RCC 7860 (cell line): ENCODE measurements around the gene CERS3.

ENCODE experiments used
- DNase-seq: peaks from one replicate; pipeline ENCODE4 v3.0.0-alpha.2; 2015; ENCODE audit warnings: low spot score
- FAIRE-seq: peaks from 2 replicates; lab custom pipeline; 2012; peaks lifted over from hg19 to GRCh38; lab: Jason Lieb, UNC

Gene CERS3

GRCh38 chr15:100528833-100529428 is at the start of gene CERS3:
Gene CERS3 (minus strand): TSS chr15:100528950. CDS start chr15:100501849, 27,101 bp downstream.
- DNase-seq (no peak), FAIRE-seq (no peak)

- FAIRE-seq (no peak), DNase-seq (no peak)
Observed at GRCh38 chr15:100573526-100573925, 44.8 kb upstream of the CERS3 start.

DNA sequence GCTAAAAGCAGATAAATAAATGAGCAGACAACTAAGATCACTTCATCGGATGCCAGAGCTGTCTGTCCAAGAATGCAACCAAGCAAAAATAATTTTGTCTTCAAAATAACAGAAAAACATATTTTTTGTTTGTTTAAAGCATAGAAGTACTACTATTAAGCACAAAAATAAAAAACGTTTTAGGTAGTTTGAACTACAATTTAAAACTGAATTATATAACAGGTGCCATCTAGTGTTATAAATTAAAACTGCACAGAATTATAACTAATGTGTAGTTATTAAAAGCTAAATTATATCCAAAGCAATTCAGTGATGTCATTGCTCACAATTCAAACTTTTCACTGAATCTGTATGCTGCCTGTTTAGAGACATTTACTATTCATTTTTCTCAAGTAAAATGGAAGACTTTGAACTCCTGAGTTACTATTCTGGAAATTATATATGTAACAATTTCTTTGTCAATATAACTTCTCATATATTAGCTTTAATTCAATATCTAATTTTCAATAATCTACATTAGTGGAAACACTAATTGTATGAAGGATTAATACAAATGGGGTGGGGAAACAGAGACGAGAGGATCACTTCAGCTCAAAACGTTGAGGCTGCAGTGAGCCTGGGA is 43.7 kb upstream of the CERS3 start:
- DNase-seq, result peak; percentile 24
- FAIRE-seq, result peak; percentile 76

- no peak for DNase-seq
- no peak for FAIRE-seq
Observed at GRCh38 chr15:100571592-100572167, 42.9 kb upstream of the CERS3 start.

GRCh38 chr15:100570735-100571313 is 42.1 kb upstream of the CERS3 start:
- FAIRE-seq (no peak), DNase-seq (no peak)

- DNase-seq, result no peak
- FAIRE-seq, result no peak
Observed at GRCh38 chr15:100570275-100570674, 41.5 kb upstream of the CERS3 start.

DNA sequence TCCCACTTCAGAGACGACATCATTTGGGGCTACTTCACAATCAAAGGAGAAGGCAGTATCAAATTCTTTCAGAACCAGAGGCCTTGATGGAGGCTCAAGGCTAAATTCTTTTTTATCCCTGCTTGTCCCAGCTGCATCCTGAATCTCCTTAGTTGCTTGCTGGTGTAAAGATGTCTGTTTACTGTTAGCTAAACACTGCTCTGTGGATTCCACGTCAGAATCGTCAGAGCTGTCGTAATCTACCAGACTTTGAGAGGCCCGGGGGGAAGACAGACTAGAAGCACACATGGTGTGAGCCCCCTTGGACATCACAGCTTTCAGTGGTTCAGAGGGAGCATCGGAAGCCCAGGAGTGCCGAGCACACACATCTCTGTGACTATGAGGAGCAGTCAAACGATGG is 40.6 kb upstream of the CERS3 start:
- DNase-seq (no peak), FAIRE-seq (no peak)

GRCh38 chr15:100566850-100567628 is 38.3 kb upstream of the CERS3 start:
- FAIRE-seq (no peak), DNase-seq (no peak)

- DNase-seq, result no peak
- no peak for FAIRE-seq
Observed at GRCh38 chr15:100565591-100565990, 36.8 kb upstream of the CERS3 start.

GRCh38 chr15:100560323-100560722 is 31.6 kb upstream of the CERS3 start:
- DNase-seq (no peak), FAIRE-seq (no peak)

DNA sequence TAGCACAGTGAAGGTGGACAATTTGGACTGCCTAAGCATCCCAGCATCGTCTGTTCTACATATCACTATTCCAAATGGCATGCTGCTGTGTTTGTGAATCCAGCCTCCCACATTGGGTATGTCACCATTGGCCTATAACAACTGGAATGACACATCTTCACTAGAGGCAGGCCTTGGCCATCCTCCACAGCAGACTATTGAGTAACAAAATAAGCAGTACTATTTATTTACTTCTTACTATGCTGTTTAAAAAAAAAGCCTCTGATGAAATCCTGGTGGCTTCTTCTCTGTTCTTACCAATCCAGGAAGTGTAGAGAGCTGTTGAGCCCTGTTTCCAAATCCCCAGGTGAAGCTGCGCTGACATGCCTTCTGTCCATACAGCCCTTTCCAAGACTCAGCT is 30.6 kb upstream of the CERS3 start:
- FAIRE-seq (no peak), DNase-seq (no peak)

DNA sequence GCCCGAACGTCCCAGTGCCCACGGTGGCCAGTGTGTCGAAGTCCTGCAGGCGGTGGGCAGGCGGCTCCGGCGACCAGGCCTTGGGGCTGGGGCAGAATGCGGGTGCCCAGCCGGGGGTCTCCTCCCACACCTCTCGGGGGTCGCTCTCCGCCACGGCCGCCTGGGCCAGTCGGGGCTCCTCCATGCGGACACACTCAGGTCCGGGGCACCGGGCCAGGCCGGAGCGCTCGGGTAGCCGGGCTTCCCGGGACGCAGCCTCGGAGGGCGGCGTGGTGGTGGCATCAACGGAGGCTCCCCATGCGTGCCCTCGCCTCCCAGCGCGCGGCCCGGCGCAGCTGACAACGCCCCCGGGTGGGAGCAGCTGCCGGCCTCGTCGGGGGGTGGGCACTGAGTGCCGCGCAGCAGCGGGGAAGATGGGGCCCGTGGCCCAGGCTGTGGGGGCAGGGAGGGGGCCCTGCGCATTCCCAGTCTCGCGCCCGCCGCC is 30.1 kb upstream of the CERS3 start:
- FAIRE-seq (no peak), DNase-seq (no peak)

- no peak for FAIRE-seq
- no peak for DNase-seq
Observed at GRCh38 chr15:100553468-100553867, 24.7 kb upstream of the CERS3 start.

- DNase-seq (no peak), FAIRE-seq (no peak)
Observed at GRCh38 chr15:100547961-100548360, 19.2 kb upstream of the CERS3 start.

GRCh38 chr15:100544946-100545345 is 16.2 kb upstream of the CERS3 start:
- no peak for DNase-seq
- FAIRE-seq, result no peak

GRCh38 chr15:100544338-100544841 is 15.6 kb upstream of the CERS3 start:
- FAIRE-seq, result no peak
- DNase-seq, result no peak

DNA sequence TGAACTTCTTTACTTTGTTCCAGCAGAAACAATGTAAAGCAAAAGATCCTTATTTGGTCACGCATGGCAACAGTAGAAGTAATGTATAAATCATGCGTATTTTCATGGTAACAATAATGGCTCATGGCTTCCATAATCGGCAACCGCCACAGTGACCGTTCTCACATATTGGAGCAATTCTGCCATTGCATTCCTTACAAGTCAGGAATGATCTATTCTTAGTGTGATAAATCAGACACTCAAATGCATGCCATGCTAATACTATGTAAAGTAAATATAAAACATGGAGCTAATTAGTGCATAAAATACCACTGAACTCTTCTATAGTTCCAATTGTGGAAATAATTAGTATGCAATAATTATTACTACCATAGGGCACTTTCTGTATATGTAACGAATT is 13.5 kb upstream of the CERS3 start:
- no peak for DNase-seq
- no peak for FAIRE-seq

DNA sequence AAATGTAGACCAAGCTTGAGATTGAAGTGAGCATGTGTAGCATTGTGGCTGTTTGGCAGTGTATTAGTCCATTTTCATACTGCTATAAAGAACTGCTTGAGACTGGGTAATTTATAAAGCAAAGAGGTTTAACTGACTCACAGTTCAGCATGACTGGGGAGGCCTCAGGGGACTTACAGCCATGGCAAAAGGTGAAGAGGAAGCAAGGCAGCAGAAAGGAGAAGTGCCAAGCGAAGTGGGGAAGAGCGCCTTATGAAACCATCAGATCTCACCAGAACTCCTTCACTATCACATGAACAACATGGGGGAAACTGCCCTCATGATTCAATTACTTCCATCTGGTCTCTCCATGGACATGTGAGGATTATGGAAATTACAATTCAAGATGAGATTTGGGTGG is 8.6 kb upstream of the CERS3 start:
- DNase-seq (no peak), FAIRE-seq (no peak)

GRCh38 chr15:100536733-100537132 is 8.0 kb upstream of the CERS3 start:
- no peak for FAIRE-seq
- no peak for DNase-seq

DNA sequence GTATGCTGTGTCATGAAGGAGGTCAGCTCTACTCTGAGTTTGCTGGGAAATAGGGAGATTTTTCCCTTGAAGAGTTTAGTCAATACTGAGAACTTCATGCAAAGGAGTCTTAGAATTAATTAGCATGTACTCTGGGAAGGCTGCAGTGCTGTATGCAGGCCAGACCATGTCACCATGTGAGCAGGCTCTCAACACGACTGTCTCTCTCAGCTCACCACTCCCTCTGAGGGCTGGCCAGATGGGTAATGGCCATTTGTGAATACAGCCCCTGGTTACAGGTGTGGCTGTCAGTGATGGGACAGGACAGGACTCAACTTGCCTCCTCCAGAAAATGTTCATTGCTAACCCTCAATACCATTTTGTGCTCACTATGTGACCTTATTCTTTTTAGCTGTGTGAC is 5.1 kb upstream of the CERS3 start:
- FAIRE-seq (no peak), DNase-seq (no peak)

DNA sequence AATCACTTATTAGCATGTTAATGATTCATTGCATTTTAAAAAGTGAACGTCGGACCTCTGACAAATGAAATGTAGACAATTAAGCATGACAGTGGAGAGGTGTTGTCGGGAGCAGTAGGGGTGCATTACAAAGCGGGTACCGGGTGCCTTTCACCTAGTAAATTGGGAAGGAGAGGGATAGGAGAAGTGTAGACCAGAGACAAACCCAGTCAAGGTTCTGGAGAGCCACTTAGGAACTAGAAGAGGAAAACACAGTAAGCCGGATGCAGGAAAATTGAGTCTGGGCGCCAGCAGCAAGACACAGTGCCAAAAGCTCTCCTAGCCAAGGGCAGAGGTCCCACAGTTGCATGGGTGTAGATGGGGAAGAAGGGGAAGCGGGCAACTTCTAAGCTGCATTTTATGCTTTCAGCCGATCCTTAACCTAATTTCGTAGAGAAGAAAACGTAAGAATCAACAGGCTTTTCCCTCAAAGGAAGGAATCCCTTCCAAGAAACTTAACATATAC is 3.1 kb upstream of the CERS3 start:
- DNase-seq, result no peak
- no peak for FAIRE-seq
